Fibroblast of skin of scalp (primary cell): Measurements from ENCODE around the gene PARD6B.
"Not testable (repeated sequence)": the region's sequence is repeated elsewhere in the genome, so short reads cannot be mapped to it uniquely, and the experiment has no call there.

Experiments
- DNase-seq: peaks from one replicate; pipeline ENCODE4 v3.0.0-alpha.2; 2013

PARD6B gene

DNA sequence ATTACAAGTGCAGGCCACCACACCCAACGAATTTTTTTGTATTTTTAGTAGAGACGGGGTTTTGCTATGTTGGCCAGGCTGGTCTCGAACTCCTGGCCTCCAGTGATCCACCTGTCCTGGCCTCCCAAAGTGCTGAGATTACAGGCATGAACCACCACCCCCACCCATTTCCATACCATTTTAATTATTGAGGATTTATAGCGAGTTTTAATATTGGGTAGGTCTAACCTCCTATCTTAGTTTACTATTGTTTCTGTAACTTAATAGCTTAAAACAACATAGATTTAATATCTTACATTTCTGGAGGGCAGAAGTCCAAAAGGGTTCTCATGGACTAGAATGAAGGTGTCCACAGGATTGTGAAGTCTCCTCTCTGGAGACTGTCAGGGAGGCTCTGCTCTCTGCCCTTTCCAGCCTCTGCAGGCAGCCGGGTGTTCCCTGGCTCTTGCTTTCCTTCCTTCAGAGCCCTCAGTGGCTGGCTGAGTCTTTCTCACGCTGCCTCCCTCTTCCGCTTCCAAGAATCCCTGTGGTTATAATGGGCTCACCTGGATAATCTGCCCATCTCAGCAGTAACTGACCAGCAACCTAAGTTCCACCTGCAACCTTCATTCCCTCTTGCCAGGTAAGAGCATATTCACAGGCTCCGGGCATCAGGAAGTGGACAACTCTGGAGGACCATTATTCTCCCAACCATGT is 44.9 kb downstream of the PARD6B start:
- no peak for DNase-seq

DNA sequence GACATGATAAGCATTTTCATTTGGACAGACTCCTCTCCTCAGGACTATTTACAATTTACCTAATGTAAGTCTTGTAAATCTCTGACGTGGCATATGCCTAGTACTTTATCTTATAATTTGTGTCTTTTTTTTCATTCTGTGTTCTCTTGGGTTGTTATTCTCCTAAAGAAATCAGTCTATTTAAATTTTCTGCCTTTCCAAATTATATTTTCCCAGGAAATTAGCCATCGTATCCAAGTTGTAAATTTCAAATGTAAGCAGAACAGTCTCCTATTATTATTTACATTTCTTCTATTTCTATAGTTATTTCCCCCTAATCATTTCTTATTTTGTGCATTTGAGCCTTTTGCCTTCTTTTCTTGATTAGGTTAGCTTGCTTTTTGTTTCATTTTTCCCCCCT is 46.0 kb downstream of the PARD6B start:
- no peak for DNase-seq

- DNase-seq = not testable (repeated sequence)
These were observed 47.6 kb downstream of the PARD6B start for GRCh38 chr20:50778994-50779393.

DNA sequence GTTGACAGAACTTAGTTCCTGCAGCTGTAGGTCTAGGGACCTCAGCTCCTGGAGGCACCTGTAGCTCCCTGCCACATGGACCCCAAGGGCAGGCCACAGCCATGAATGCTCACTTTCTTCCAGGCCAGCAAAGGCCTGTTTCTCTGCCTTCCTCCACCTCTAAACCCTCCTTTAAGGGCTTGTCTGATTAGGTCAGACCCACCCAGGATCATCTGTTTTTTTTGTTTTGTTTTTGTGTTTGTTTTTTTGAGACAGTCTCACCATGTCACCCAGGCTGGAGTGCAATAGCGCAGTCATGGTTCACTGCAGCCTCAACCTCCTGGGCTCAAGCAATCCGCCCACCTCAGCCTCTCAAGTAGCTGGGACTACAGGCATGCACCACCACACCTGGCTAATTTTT is 52.0 kb downstream of the PARD6B start:
- no peak for DNase-seq

- DNase-seq = no peak
These were observed 52.5 kb downstream of the PARD6B start for GRCh38 chr20:50783903-50784302.

DNA sequence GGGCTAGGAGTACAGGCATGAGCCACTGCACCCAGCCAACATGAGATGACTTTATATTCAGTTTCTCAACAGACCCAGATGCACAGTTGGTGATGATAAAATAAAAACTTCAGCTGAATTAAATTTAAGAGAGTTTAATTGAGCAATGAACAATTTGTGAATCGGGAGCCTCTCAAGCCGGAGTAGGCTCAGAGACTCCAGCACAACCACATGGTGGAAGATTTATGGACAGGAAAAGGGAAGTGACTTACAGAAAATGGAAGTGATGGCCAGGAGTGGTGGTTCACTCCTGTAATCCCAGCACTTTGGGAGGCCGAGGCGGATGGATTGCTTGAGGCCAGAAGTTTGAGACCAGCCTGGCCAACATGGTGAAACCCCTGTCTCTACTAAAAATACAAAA is 53.1 kb downstream of the PARD6B start:
- DNase-seq = no peak

DNA sequence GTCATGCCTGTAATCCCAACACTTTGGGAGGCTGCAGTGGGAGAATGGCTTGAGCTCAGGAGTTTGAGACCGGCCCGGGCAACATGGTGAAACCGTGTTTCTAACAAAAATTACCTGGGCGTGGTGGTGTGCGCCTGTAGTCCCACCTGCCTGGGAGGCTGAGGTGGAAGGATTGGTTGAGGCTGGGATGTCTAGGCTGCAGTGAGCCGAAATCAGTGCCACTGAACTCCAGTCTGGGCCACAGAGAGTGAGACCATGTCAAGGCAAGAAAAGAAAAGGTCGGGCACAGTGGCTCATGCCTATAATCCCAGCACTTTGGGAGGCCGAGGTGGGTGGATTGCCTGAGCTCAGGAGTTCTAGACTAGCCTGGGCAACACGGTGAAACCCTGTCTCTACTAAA is 55.3 kb downstream of the PARD6B start:
- DNase-seq = no peak

DNA sequence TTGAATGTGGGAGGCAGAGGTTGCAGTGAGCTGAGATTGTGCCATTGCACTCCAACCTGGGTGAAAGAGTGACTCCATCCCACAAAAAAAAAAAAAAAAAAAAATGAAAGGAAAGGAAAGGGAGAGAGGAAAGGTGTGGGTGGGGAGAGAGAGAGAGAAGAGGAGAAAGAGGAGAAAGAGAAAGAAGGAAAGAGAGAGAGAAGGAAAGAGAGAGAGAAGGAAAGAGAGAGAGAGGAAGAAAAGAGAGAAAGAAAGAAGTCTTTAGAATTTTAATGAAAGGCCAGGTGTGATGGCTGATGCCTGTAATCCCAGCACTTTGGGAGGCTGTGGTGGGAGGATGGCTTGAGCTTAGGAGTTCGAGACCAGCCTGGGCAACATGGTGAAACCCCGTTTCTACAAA is 55.8 kb downstream of the PARD6B start:
- no peak for DNase-seq

GRCh38 chr20:50788045-50788991 is 56.9 kb downstream of the PARD6B start:
- peak; percentile 64 for DNase-seq

- no peak for DNase-seq
These were observed 58.7 kb downstream of the PARD6B start for GRCh38 chr20:50789968-50790650.

DNA sequence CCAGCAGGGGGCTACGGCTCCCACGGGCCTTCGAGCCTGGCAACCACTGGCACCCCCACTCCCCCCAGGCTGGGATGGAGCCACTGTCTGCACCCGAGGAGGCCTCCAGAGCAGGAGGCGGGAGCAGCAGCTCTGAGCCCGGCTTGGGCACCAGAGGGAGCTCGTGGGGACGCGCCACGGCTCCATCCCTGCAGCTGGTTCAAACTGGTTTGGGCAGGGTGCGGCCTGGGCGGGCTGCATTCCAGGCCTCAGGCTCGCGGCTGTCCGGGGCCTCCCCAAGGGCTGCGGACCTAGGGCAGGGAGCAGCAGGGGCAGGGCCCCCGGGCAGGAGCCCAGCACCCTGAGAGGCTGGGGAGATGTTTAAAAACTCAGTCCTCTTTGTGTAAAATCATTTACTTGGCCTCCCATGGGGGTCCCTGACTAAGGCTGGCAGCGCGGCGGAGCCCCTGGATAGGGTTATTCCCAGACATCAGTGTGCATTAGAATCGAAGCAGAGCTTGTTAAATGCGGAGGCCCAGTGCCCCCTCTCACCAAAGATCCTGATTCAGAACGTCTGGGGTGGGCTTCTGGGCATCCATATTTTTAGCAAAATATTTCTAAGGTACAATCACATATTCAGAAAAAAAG is 59.4 kb downstream of the PARD6B start:
- DNase-seq = peak; percentile 96

DNA sequence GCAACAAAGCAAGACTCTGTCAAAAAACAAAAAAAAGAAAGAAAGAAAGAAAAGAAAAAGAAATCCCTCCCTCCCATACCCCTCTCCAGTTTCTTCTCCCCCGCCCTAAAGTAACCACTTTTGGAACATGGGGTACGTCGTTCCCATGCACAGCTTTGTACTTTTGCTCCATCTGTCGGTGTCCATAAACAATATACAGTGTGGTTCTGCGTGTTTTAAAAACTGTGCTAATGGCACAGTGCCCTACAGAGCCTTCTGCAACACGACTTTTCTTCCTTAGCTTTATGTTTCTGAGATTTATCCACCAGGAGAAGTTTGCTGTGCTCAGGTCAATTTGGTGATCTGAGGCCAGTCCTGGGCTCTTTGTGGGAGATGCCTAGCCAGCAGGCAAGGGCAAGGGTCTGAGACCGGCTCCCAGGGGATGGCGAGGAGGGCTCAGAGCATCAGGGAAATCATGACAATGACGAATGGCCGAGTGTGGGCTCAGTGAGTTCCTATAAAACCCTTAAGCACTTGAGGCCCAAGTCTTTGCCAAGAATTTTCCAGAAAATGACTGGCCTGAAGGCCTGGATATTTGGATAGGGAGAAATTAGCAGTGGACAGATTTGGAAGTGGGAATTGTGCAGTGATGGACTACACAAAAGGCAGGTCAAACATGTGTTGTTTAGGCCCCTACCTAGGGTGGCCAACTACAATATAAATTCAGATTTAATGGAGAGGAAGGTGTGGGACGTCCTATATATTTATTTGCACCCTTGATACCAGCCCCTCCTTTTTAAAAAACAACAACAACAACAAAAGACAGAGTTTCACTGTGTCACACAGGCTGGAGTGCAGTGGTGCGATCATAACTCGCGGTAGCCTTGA is 61.6 kb downstream of the PARD6B start:
- no peak for DNase-seq

DNA sequence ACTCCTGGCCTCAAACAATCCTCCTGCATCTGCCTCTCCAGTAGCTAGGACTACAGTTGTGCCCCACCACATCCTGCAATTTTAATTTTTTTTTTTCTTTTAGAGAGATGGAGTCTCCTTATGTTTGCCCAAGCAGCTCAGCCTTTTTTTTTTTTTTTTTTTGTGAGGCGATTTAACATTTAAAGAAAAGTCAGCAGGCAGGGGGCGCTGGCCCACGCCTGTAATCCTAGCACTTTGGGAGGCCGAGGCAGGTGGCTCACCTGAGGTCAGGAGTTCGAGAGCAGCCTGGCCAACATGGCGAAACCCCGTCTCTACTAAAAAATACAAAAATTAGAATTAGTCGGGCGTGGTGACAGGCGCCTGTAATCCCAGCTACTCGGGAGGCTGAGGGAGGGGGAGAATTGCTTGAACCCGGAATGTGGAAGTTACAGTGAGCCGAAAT is 62.2 kb downstream of the PARD6B start:
- DNase-seq = peak; percentile 35

GRCh38 chr20:50794181-50794845 is 62.9 kb downstream of the PARD6B start:
- DNase-seq = no peak

DNA sequence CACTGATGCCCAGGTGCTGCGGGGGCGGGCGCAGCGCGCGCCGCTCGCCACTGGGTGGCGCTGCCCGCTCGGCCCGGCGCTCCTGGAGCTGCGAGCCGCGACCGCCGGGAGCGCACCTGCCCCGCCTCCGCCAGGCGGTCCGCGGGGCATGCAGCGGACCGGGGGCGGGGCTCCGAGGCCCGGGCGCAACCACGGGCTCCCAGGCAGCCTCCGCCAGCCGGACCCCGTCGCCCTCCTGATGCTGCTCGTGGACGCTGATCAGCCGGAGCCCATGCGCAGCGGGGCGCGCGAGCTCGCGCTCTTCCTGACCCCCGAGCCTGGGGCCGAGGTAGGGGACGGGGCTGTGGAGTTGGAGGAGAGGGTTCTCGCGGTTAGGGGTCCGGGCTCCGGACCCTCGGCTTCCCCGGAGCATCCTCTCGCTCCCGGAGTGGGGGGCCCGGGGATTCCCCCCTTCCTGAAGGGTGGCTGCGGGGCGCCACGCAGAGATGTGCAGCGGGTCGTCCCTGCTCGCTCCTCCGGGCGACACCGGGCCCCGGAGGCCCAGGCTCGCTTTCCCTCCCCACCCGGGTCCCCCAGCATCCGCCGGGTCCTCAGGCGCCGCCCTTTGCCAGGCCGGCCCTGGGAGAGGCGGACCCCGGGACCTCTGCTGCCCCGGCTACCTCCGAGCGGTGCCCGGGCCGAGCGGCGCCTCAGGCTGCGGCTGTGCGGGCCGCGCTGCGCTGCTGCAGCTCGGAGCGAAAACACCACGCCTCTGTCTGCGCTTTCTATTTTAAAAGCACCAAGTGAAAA is 63.7 kb downstream of the PARD6B start, which contains the start of gene BCAS4:
Gene BCAS4, plus strand, starts transcription at position 216 of the 789 bp plus-strand sequence. Its CDS starts 23 bp downstream, at position 239.
- peak; percentile 83 for DNase-seq

DNA sequence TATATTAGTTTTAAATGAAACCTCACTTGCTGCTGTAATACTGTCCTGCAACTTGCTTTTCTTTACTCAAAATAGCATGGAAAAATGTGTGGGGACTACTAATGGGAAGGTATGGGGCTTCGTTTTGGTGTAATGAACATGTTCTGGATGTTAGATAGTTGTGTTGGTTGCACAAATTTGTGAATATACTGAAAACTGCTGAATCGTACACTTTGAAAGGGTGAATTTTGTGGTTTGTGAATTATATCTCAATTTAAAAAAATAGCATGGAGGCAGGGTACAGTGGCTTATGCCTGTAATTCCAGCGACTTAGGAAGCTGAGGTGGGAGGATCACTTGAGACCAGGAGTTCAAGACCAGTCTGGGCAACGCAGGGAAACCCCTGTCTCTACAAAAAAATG is 65.8 kb downstream of the PARD6B start:
- no peak for DNase-seq

DNA sequence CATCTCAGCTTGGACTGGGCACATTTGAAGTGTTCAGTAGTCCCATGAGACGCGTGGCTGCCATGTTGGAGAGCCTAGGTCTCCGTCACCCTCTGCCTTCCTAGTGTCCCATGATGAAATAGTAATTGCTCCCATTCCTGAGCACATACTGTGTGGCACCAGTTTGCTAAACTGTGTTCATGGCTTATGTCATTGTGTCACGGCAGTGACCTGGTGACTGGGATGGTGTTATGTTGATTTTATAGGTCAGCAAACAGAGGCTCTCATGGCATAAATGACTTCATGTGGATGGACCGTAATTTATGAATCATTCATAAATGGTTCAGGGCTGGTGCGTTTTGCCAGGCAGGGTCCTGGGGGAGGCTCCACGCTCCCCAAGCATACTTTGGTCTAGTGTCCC is 67.3 kb downstream of the PARD6B start:
- DNase-seq = no peak

- no peak for DNase-seq
These were observed 68.0 kb downstream of the PARD6B start for GRCh38 chr20:50799176-50799889.

DNA sequence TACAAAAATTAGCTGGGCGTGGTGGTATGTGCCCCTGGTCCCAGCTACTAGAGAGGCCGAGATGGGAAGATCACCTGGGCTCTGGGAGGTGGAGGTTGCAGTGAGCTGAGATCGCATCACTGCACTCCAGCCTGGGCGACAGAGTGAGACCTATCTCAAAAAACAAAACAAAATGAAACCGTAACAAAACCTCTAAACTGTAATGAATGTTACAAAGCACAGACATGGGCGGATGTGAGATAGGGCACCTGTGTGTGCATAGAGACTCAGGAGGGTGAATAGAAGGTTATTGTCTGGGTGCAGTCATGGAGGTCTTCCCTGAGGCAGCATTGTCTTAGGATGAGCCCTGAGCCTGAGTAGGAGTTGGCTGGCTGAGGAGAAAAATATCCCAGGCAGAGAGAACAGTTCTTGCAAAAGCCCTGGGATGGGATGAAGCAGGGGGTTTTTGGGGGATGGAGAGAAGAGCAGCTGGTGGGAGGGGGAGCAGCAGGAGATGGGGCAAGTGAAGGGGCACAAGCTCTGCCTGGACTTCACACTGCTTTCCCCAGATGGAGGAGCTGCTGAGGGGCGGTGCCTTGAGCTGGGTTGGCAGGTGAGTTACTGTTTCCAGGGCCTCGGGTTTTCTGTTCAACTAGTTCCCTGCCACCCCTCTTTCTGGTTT is 68.6 kb downstream of the PARD6B start:
- DNase-seq = no peak
